ENCODE data around the gene GABBR1. TPM values are rescaled to one million over a fixed set of nuclear protein-coding genes. Genes with fewer than 3 reads are reported as not detected.

Gene GABBR1
- total and polyA plus RNA-seq, 2 donors (not counting 3 experiments of a cell fraction or from before 2014, with no cell fraction given) = 43.6 to 50.8 TPM

DNA sequence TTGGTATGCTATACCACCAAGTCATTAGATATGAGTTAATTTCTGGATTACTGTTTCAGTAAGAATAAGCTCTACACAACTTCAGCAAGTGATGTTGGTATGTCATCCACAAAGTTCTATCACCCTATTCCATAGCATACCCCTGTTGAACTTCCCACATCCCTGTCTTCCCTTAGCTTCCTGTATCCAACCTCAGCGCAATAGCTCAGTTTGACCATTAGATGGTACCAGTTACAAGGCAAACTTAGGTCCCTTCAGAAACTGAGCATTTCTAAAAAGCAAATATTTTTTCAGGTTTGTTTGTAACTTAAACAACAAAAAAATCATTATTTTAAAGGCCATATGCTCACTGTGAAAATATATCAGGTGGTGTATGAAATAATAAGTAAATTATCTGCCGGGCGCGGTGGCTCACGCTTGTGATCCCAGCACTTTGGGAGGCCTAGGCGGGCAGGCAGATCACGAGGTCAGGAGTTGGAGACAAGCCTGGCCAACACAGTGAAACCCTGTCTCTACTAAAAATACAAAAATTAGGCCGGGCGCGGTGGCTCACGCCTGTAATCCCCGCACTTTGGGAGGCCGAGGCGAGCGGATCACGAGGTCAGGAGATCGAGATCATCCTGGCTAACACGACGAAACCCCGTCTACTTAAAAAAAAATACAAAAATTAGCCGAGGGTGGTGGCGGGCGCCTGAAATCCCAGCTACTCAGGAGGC is 15.1 kb upstream of the GABBR1 start:
- no TSS peak for BruUV-seq (replicated peaks)
- no peak overlapping the region for H3K4me2 ChIP-seq (ENCODE audit: insufficient read depth, low read length)
- H2AFZ ChIP-seq (ENCODE audit: low read depth, low read length) = no peak overlapping the region
- no peaks in the 10 kb centered on the region for H3K36me3 ChIP-seq (ENCODE audit: control insufficient read depth in 2 of 2, extremely low read depth in 1 of 2, insufficient read depth in 2 of 2, low read length in 2 of 2)
- FAIRE-seq = peak; percentile 74
- TF ChIP-seq, protein P1, sequence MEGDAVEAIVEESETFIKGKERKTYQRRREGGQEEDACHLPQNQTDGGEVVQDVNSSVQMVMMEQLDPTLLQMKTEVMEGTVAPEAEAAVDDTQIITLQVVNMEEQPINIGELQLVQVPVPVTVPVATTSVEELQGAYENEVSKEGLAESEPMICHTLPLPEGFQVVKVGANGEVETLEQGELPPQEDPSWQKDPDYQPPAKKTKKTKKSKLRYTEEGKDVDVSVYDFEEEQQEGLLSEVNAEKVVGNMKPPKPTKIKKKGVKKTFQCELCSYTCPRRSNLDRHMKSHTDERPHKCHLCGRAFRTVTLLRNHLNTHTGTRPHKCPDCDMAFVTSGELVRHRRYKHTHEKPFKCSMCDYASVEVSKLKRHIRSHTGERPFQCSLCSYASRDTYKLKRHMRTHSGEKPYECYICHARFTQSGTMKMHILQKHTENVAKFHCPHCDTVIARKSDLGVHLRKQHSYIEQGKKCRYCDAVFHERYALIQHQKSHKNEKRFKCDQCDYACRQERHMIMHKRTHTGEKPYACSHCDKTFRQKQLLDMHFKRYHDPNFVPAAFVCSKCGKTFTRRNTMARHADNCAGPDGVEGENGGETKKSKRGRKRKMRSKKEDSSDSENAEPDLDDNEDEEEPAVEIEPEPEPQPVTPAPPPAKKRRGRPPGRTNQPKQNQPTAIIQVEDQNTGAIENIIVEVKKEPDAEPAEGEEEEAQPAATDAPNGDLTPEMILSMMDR (IDR thresholded peaks at IDR 0.05; ENCODE audit: extremely low read depth in 1 of 2, insufficient read depth in 1 of 2, low read depth in 1 of 2, low read length in 2 of 2) = peak; percentile 32 to 47
- TF ChIP-seq POLR2AphosphoS5 (IDR thresholded peaks at IDR 0.05; ENCODE audit: insufficient read depth, low read depth, low read length) = no peak
- no peak overlapping the region for H3K9ac ChIP-seq (replicated peaks; ENCODE audit: extremely low read depth, insufficient read depth, low read length)
- no peaks in the 10 kb centered on the region for H3K9me3 ChIP-seq (replicated peaks; ENCODE audit: control insufficient read depth, insufficient read depth, low read length)
- peak; percentile 29 for DNase-seq (ENCODE audit: low read depth, low spot score)
- ChIA-PET CTCF (interaction anchor here (0.6 to 5.3 kb wide), 15 partner anchors 9 to 186 kb away, joined by 3 to 97 read pairs (median 5); partner anchors contain the start of gene GABBR1), POLR2A (interaction anchor here (0.6 kb wide), 1 partner anchor 28 kb away, joined by 3 read pairs; no protein-coding TSS in a partner anchor)
- H3K9me1 ChIP-seq (replicated peaks; ENCODE audit: control insufficient read depth, extremely low read depth, insufficient read depth, low read length) = no peaks in the 10 kb centered on the region
- no peak overlapping the region for H3K4me3 ChIP-seq (replicated peaks in 1 of 3; ENCODE audit: insufficient read depth in 1 of 3, low read depth in 1 of 3, low read length in 3 of 3)
- no peak overlapping the region for H3K27ac ChIP-seq (ENCODE audit: insufficient read depth, low read depth, low read length)
- no peaks in the 10 kb centered on the region for H3K27me3 ChIP-seq (ENCODE audit: control insufficient read depth in 2 of 2, insufficient read depth in 2 of 2, low read length in 2 of 2)
- intact Hi-C loops (cut with micrococcal nuclease) (loop anchor here (2.0 kb wide), 1 partner anchor 49 kb away; no protein-coding TSS in a partner anchor), dilution Hi-C loops (cut with MboI; ENCODE audit: extremely low pct_ligation_motif_present, low sequenced_read_pairs) (no loop called here)
- H4K20me1 ChIP-seq (replicated peaks; ENCODE audit: control insufficient read depth, extremely low read depth, insufficient read depth, low read length) = no peaks in the 10 kb centered on the region
- no peaks in the 10 kb centered on the region for H3K79me2 ChIP-seq (ENCODE audit: control insufficient read depth, insufficient read depth, low read length)
- peaks cover 4% of the 10 kb centered on the region for H3K4me1 ChIP-seq (ENCODE audit: control insufficient read depth, extremely low read depth, insufficient read depth, low read length)

All from endothelial cell of umbilical vein (primary cell).